GM19193 (cell line): ENCODE data around the gene CPNE4.
A peak's percentile ranks its signal among the peaks of the same experiment; 100 is the strongest.

Experiments
- POLR2A ChIP-seq: IDR thresholded peaks from 4 replicates; pipeline ENCODE4 v1.6.1; 2011; ENCODE audit not compliant: insufficient read depth, insufficient read length; ENCODE audit errors: extremely low read depth

The CPNE4 gene

GRCh38 chr3:131532645-131533044 is 502.2 kb downstream of the CPNE4 start:
- TF ChIP-seq POLR2A = no peak

- no peak for TF ChIP-seq POLR2A
Measured at GRCh38 chr3:131530843-131531242, 504.0 kb downstream of the CPNE4 start.

- TF ChIP-seq POLR2A = no peak
Measured at GRCh38 chr3:131530388-131530787, 504.4 kb downstream of the CPNE4 start.

- no peak for TF ChIP-seq POLR2A
Measured at GRCh38 chr3:131526801-131527347, 507.9 kb downstream of the CPNE4 start.

- no peak for TF ChIP-seq POLR2A
Measured at GRCh38 chr3:131518680-131519079, 516.1 kb downstream of the CPNE4 start.

- no peak for TF ChIP-seq POLR2A
Measured at GRCh38 chr3:131505421-131505820, 529.4 kb downstream of the CPNE4 start.

GRCh38 chr3:131503320-131503635 is 531.5 kb downstream of the CPNE4 start:
- no peak for TF ChIP-seq POLR2A

GRCh38 chr3:131502530-131503319 is 532.1 kb downstream of the CPNE4 start, which contains the start of gene MRPL3:
Gene MRPL3, minus strand, starts transcription at chr3:131502971. Its CDS starts 150 bp downstream, at chr3:131502821.
- peak; percentile 82 for TF ChIP-seq POLR2A

GRCh38 chr3:131501949-131502348 is 532.9 kb downstream of the CPNE4 start:
- no peak for TF ChIP-seq POLR2A

GRCh38 chr3:131494706-131495105 is 540.1 kb downstream of the CPNE4 start:
- TF ChIP-seq POLR2A = no peak

- TF ChIP-seq POLR2A = no peak
Measured at GRCh38 chr3:131491775-131492174, 543.0 kb downstream of the CPNE4 start.

GRCh38 chr3:131491084-131491483 is 543.7 kb downstream of the CPNE4 start:
- TF ChIP-seq POLR2A = no peak

GRCh38 chr3:131485119-131485518 is 549.7 kb downstream of the CPNE4 start:
- no peak for TF ChIP-seq POLR2A

- no peak for TF ChIP-seq POLR2A
Measured at GRCh38 chr3:131484496-131485111, 550.2 kb downstream of the CPNE4 start.
